Fibroblast of upper back skin (primary cell): ENCODE measurements around the gene SORCS3.

Experiments
- DNase-seq: peaks from one replicate; pipeline ENCODE4 v3.0.0-alpha.2; 2013

Gene SORCS3

GRCh38 chr10:105195831-105196230 lies 554.7 kb downstream of the SORCS3 start:
- DNase-seq, result no peak

- DNase-seq, result no peak
These were observed 556.7 kb downstream of the SORCS3 start for GRCh38 chr10:105197598-105198364.

- DNase-seq, result no peak
These were observed 565.5 kb downstream of the SORCS3 start for GRCh38 chr10:105206616-105207015.

GRCh38 chr10:105207476-105207995 lies 566.4 kb downstream of the SORCS3 start:
- no peak for DNase-seq

GRCh38 chr10:105210546-105210945 lies 569.5 kb downstream of the SORCS3 start:
- DNase-seq, result no peak

GRCh38 chr10:105237685-105238084 lies 596.6 kb downstream of the SORCS3 start:
- no peak for DNase-seq

GRCh38 chr10:105239311-105240219 lies 598.5 kb downstream of the SORCS3 start:
- DNase-seq, result no peak

- no peak for DNase-seq
These were observed 600.2 kb downstream of the SORCS3 start for GRCh38 chr10:105241254-105241653.

GRCh38 chr10:105243381-105243780 lies 602.3 kb downstream of the SORCS3 start:
- no peak for DNase-seq

- DNase-seq, result no peak
These were observed 602.7 kb downstream of the SORCS3 start for GRCh38 chr10:105243825-105244224.

- DNase-seq, result no peak
These were observed 606.9 kb downstream of the SORCS3 start for GRCh38 chr10:105247831-105248499.

GRCh38 chr10:105252911-105253310 lies 611.8 kb downstream of the SORCS3 start:
- no peak for DNase-seq

- no peak for DNase-seq
These were observed 612.6 kb downstream of the SORCS3 start for GRCh38 chr10:105253515-105254212.

- DNase-seq, result no peak
These were observed 617.1 kb downstream of the SORCS3 start for GRCh38 chr10:105258036-105258673.

- DNase-seq, result no peak
These were observed 617.6 kb downstream of the SORCS3 start for GRCh38 chr10:105258674-105259065.

GRCh38 chr10:105259201-105259600 lies 618.1 kb downstream of the SORCS3 start:
- no peak for DNase-seq

- DNase-seq, result peak; percentile 58
These were observed 621.6 kb downstream of the SORCS3 start for GRCh38 chr10:105262666-105263065.

GRCh38 chr10:105266966-105267539 lies 626.0 kb downstream of the SORCS3 start:
- no peak for DNase-seq

GRCh38 chr10:105268961-105269360 lies 627.9 kb downstream of the SORCS3 start:
- DNase-seq, result no peak

- DNase-seq, result no peak
These were observed 628.6 kb downstream of the SORCS3 start for GRCh38 chr10:105269689-105270088.

GRCh38 chr10:105274556-105275070 lies 633.5 kb downstream of the SORCS3 start:
- no peak for DNase-seq
